Upper lobe of right lung (tissue), 1 donor: ENCODE data around the gene ZNF367. TPM values are rescaled to one million over a fixed set of nuclear protein-coding genes. Genes with fewer than 3 reads are reported as not detected.
A peak's percentile ranks its signal among the peaks of the same experiment; 100 is the strongest.

Source experiments
- ATAC-seq: fragments of 200-7000 bp; cut with Tn5 transposase; one replicate; pipeline ENCODE4 v1.9.1; 2020; ENCODE audit warnings: mild to moderate bottlenecking, moderate library complexity
- DNase-seq: peaks from one replicate; pipeline ENCODE4 v3.0.0-alpha.2; 2020
- H3K27ac ChIP-seq: fragments of 200-600 bp; one replicate; pipeline ENCODE4 v1.8.0; 2022
- H3K27me3 ChIP-seq: fragments of 200-600 bp; one replicate; pipeline ENCODE4 v1.8.0; 2022; ENCODE audit warnings: mild to moderate bottlenecking
- H3K36me3 ChIP-seq: fragments of 200-600 bp; one replicate; pipeline ENCODE4 v1.8.0; 2022
- H3K4me1 ChIP-seq: fragments of 200-600 bp; one replicate; pipeline ENCODE4 v1.8.0; 2022
- H3K4me3 ChIP-seq: fragments of 200-600 bp; one replicate; pipeline ENCODE4 v1.8.0; 2022; ENCODE audit warnings: mild to moderate bottlenecking
- H3K9me3 ChIP-seq: fragments of 200-600 bp; one replicate; pipeline ENCODE4 v1.8.0; 2022
- CTCF ChIP-seq: fragments of 200-600 bp; IDR thresholded peaks from one replicate; pipeline ENCODE4 v1.8.0; 2022; ENCODE audit warnings: antibody characterized with exemption
- intact Hi-C: fragments of 100-400 bp; cut with DNase I; formaldehyde crosslinking; loops from one replicate; pipeline ENCODE4 v1.11.0; 2022
- total RNA-seq: library from RNA; stranded (reverse); fragmentation: NEBNext Ultra II Directional; extraction: Animal tissue kit (Norgen Biotek cat#: 25700); gene quantifications from one replicate; pipeline ENCODE4 v1.2.1, GENCODE V29; 2021
- donor health status: DM: no; HTN: yes; CAD: no; lungs with severe emphysema.

Gene ZNF367
- total RNA-seq, 1 donor from 2014 or later, result 0.67 TPM

DNA sequence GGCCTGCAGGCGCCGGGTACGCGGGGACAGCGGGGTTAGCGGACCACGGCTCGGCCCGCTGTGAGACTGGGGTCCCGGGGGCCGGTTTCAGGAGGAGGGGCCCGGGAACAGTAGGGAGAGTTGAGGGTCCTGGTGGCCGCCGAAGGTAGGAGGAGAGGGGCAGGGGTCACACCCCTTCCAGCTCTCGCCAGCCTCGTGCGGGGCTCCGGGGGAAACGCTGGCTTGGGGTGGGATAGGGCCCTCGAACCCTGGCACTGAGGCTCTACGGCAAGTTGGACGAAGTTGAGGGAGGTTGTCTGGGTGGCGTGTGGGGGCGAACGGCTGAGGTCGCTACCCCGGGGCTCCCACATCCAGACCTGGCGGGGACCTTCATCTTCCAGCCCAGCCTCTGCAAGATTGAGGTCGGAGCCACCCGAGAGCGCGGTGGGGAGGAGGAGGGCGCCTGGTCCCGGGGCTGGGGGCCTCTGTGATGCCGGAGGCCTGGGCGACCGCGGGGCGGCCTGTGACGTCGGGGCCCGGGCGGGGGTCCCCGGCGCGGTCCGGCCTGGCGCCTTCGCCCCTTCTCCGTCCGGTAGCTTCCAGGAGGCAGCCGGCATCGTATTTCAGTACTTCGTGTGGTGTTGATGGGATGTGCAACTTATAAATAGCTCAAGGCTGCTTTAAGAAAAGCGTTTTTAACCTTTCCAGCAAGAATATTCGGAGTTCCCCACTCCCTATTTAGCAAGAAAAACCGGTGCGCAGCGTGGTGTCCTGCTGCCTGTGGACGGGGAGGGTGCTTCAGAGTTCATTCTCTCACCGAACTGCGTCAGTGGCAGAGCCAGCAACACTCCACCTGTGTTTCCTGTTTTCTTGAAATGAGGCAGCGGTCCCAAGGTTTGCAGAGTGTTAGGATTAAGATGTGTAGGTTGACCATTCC is 32.7 kb upstream of the ZNF367 start:
- H3K27ac ChIP-seq, result peak overlapping the region; percentile 17
- no peaks in the 10 kb centered on the region for H3K9me3 ChIP-seq
- peak overlapping the region; percentile 73 for H3K4me3 ChIP-seq
- ATAC-seq (no peak), DNase-seq (peak; percentile 68)
- no peak for TF ChIP-seq CTCF
- no peaks in the 10 kb centered on the region for H3K27me3 ChIP-seq
- H3K36me3 ChIP-seq, result no peaks in the 10 kb centered on the region
- intact Hi-C loops, result no loop called here
- H3K4me1 ChIP-seq, result peaks cover 6% of the 10 kb centered on the region

DNA sequence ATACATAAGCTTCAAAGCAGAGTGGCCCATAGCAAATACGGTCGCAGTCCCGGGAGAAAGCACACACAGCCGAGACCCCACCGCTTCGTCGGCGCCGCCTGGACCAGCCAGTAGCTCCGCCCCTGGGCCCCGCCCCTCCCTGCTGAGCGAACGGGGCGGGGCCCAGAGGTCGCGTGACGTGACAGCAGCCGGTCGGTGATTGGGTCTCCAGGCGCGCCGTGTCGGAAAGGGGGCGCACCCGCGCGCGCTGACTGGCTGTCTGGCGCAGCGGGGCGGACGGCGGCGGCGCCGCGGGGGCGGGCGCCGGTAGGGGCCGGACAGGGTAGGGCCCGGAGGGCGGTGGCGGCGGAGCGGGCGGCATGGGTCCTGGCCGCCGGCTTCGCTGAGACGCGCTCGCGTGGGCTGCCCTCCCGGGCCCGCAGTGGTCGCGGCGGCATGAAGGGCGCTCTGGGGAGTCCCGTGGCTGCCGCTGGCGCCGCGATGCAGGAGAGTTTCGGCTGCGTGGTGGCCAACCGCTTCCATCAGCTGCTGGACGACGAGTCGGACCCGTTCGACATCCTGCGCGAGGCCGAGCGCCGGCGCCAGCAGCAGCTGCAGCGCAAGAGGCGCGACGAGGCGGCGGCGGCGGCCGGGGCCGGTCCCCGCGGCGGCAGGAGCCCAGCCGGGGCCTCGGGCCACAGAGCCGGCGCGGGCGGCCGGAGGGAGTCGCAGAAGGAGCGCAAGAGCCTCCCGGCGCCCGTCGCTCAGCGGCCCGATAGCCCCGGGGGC is 31.9 kb upstream of the ZNF367 start, which contains the start of gene HABP4:
Gene HABP4 (plus strand): TSS at position 325 of the 768 bp plus-strand sequence. CDS start 111 bp downstream, at position 436.
- no peak for TF ChIP-seq CTCF
- peak; percentile 99 for ATAC-seq
- intact Hi-C loops, result no loop called here
- no peaks in the 10 kb centered on the region for H3K36me3 ChIP-seq
- peak within 1 kb of the TSS; percentile 73 for H3K4me3 ChIP-seq
- peak; percentile 98 for DNase-seq
- no peaks in the 10 kb centered on the region for H3K9me3 ChIP-seq
- H3K4me1 ChIP-seq, result peaks cover 6% of the 10 kb centered on the region
- peak within 1 kb of the TSS; percentile 17 for H3K27ac ChIP-seq
- H3K27me3 ChIP-seq, result no peaks in the 10 kb centered on the region

- TF ChIP-seq CTCF, result no peak
Measured at GRCh38 chr9:96449523-96449844, 31.3 kb upstream of the ZNF367 start.

GRCh38 chr9:96448546-96449170 is 30.5 kb upstream of the ZNF367 start:
- Histone ChIP-seq H3K9me3 (no peaks in the 10 kb centered on the region), H3K36me3 (no peaks in the 10 kb centered on the region), H3K27ac (no peak overlapping the region), H3K27me3 (no peaks in the 10 kb centered on the region), H3K4me3 (no peak overlapping the region), H3K4me1 (peaks cover 6% of the 10 kb centered on the region)
- intact Hi-C loops, result no loop called here
- DNase-seq (no peak), ATAC-seq (no peak)
- no peak for TF ChIP-seq CTCF

More at GRCh38 chr9:96449523-96449844, 31.3 kb upstream of the ZNF367 start:
- Histone ChIP-seq H3K4me1 (peaks cover 6% of the 10 kb centered on the region), H3K4me3 (peak overlapping the region; percentile 43), H3K27me3 (no peaks in the 10 kb centered on the region), H3K9me3 (no peaks in the 10 kb centered on the region), H3K27ac (no peak overlapping the region), H3K36me3 (no peaks in the 10 kb centered on the region)
- peak; percentile 6 for ATAC-seq
- intact Hi-C loops, result no loop called here
- no peak for DNase-seq

DNA sequence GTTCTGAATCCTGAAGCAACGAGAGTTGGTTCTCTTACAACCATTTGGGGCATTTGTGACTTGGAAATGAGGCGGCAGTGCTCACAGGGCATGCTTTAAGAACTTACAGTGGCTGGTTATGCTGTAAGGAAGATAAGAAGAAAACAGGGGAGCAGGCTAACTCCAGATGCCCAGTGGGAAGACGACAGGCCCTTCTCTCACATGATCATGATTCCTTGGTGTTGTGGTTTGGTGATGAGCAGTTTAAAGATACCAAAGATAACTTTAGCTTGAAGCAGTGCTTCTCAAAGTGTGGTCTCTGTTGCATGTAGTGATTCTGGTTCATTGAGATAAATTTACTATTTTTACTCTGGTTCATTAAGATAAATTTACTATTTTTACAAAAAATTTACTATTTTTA is 29.2 kb upstream of the ZNF367 start:
- Histone ChIP-seq H3K36me3 (no peaks in the 10 kb centered on the region), H3K9me3 (no peaks in the 10 kb centered on the region), H3K4me1 (peaks cover 6% of the 10 kb centered on the region), H3K27ac (no peak overlapping the region), H3K4me3 (no peak overlapping the region), H3K27me3 (no peaks in the 10 kb centered on the region)
- ATAC-seq (no peak), DNase-seq (no peak)
- intact Hi-C loops, result no loop called here
- no peak for TF ChIP-seq CTCF
